SK-N-SH (cell line): ENCODE results near the gene STARD5. TPM values are rescaled to one million over a fixed set of nuclear protein-coding genes. Genes with fewer than 3 reads are reported as not detected.

Source experiments
- CTCF ChIA-PET: fragments of 300-600, 350-600 bp; formaldehyde crosslinking; extraction: SDS; loops from one replicate; lab custom pipeline; 2021; lab: Yijun Ruan, JAX
- POLR2A ChIA-PET: fragments of 350-600 bp; sonication (Branson Sonifier 250); formaldehyde crosslinking; extraction: SDS; loops from one replicate; lab custom pipeline; 2020; ENCODE audit warnings: antibody characterized with exemption, inconsistent platforms; lab: Yijun Ruan, JAX
- DNase-seq: peaks from one replicate; pipeline ENCODE4 v3.0.0; 2012
- H2AFZ ChIP-seq: fragments of 200-600 bp; sonication (generic); 2 replicates; pipeline ENCODE4 v1.8.1; 2016; ENCODE audit warnings: antibody characterized with exemption, mild to moderate bottlenecking, low read depth
- H3F3A ChIP-seq: fragments of 200-600 bp; sonication (generic); replicated peaks from 2 replicates; pipeline ENCODE3; 2016; ENCODE audit warnings: antibody characterized with exemption, mild to moderate bottlenecking; ENCODE audit not compliant: insufficient read depth
- H3K27ac ChIP-seq, 2 experiments: fragments of 200-500 bp in 1 of 2; fragments of 200-600 bp in 1 of 2; sonication (Bioruptor generic) in 1 of 2; sonication (generic), shearing (Covaris generic) in 1 of 2; 2 replicates each; pipeline versions ENCODE4 v1.5.1 to v1.6.1; 2014 to 2016; ENCODE audit warnings: low read depth in 2 of 2, inconsistent platforms in 1 of 2, low read length in 1 of 2, mild to moderate bottlenecking in 1 of 2, mixed read lengths in 1 of 2
- H3K27me3 ChIP-seq: fragments of 200-600 bp; sonication (generic), shearing (Covaris generic); 2 replicates; pipeline ENCODE4 v1.6.1; 2016; ENCODE audit warnings: mixed run types; ENCODE audit not compliant: insufficient read depth
- H3K36me3 ChIP-seq, 2 experiments: fragments of 200-500 bp in 1 of 2; fragments of 200-600 bp in 1 of 2; sonication (Bioruptor generic) in 1 of 2; sonication (generic) in 1 of 2; replicated peaks in 1 of 2; 2 replicates each; pipeline versions ENCODE3 to v1.5.1; 2014 to 2016; ENCODE audit warnings: low read length in 1 of 2, mild to moderate bottlenecking in 1 of 2; ENCODE audit not compliant: insufficient read depth in 2 of 2, control insufficient read depth in 1 of 2
- H3K4me1 ChIP-seq, 2 experiments: fragments of 200-500 bp in 1 of 2; fragments of 200-600 bp in 1 of 2; sonication (Bioruptor generic) in 1 of 2; sonication (generic), shearing (Covaris generic) in 1 of 2; 2 replicates each; pipeline versions ENCODE4 v1.5.1 to v1.6.1; 2014 to 2016; ENCODE audit warnings: low read depth in 1 of 2, low read length in 1 of 2, mixed run types in 1 of 2; ENCODE audit not compliant: insufficient read depth in 2 of 2, control insufficient read depth in 1 of 2
- H3K4me2 ChIP-seq: fragments of 200-600 bp; sonication (generic), shearing (Covaris generic); 2 replicates; pipeline ENCODE4 v1.6.1; 2017; ENCODE audit warnings: mixed run types
- H3K4me3 ChIP-seq, 2 experiments: fragments of 200-500 bp in 1 of 2; fragments of 200-600 bp in 1 of 2; sonication (Bioruptor generic) in 1 of 2; sonication (generic), shearing (Covaris generic) in 1 of 2; 2 replicates each; pipeline versions ENCODE4 v1.5.1 to v1.8.1; 2014 to 2016; ENCODE audit warnings: low read depth in 2 of 2, inconsistent platforms in 1 of 2, low read length in 1 of 2, mild to moderate bottlenecking in 1 of 2, mixed read lengths in 1 of 2, moderate library complexity in 1 of 2
- H3K79me2 ChIP-seq: fragments of 200-600 bp; sonication (generic); 2 replicates; pipeline ENCODE4 v1.8.1; 2017; ENCODE audit warnings: mild to moderate bottlenecking; ENCODE audit not compliant: insufficient read depth
- H3K9ac ChIP-seq: fragments of 200-600 bp; sonication (generic); 2 replicates; pipeline ENCODE4 v1.6.1; 2017; ENCODE audit warnings: mixed run types
- H3K9me2 ChIP-seq: fragments of 200-600 bp; sonication (generic); 2 replicates; pipeline ENCODE4 v1.6.1; 2017; ENCODE audit warnings: mixed run types
- H3K9me3 ChIP-seq: fragments of 200-600 bp; sonication (generic); 2 replicates; pipeline ENCODE4 v1.6.1; 2017; ENCODE audit warnings: mixed run types, mild to moderate bottlenecking, moderate library complexity
- H4K20me1 ChIP-seq: fragments of 200-600 bp; sonication (generic); 2 replicates; pipeline ENCODE4 v1.6.1; 2017; ENCODE audit warnings: mild to moderate bottlenecking, mixed run types; ENCODE audit not compliant: insufficient read depth
- CHD2 ChIP-seq: fragments of 150-350 bp; IDR thresholded peaks from 2 replicates; pipeline ENCODE4 v1.6.1; 2018; ENCODE audit warnings: low read length; ENCODE audit not compliant: partially characterized antibody
- FOSL2 ChIP-seq: IDR thresholded peaks from 2 replicates; pipeline ENCODE4 v1.4.0; 2012; ENCODE audit warnings: low read depth, mild to moderate bottlenecking, moderate library complexity, borderline replicate concordance
- FOXJ3 ChIP-seq: sonication (generic); formaldehyde crosslinking; IDR thresholded peaks from 2 replicates; pipeline ENCODE4 v1.5.1; 2020; ENCODE audit warnings: mild to moderate bottlenecking, missing genetic modification reagents
- GABPA ChIP-seq: IDR thresholded peaks from 2 replicates; pipeline ENCODE4 v1.4.0; 2012; ENCODE audit warnings: low read depth, mild to moderate bottlenecking
- RAD21 ChIP-seq: IDR thresholded peaks from 2 replicates; pipeline ENCODE4 v1.6.1; 2012; ENCODE audit warnings: mild to moderate bottlenecking, low read length
- RXRA ChIP-seq: IDR thresholded peaks from 2 replicates; pipeline ENCODE4 v1.4.0; 2012; ENCODE audit warnings: low read depth, mild to moderate bottlenecking, borderline replicate concordance
- TCF12 ChIP-seq: IDR thresholded peaks from 2 replicates; pipeline ENCODE4 v1.4.0; 2012
- USF1 ChIP-seq: IDR thresholded peaks from 2 replicates; pipeline ENCODE4 v1.4.0; 2012; ENCODE audit warnings: low read depth, borderline replicate concordance
- WGBS: methylation state at CpG from one replicate; pipeline ENCODE4 v1.1.6; 2017; ENCODE audit warnings: low lambda C conversion rate; 5-methylcytosine and 5-hydroxymethylcytosine counted together
- polyA plus RNA-seq, 3 experiments: library from polyadenylated mRNA; depleted of rRNA; stranded (reverse); fragments of >200 nt; gene quantifications; 2 replicates each; pipeline ENCODE4 v1.2.3, GENCODE V29; 2012
- TF ChIP-seq, protein P1 (sequence below): fragments of 200-600 bp; sonication (generic); IDR thresholded peaks from 2 replicates; pipeline ENCODE4 v1.6.1; 2017; ENCODE audit warnings: antibody characterized with exemption, mild to moderate bottlenecking, moderate library complexity
- TF ChIP-seq, protein P2 (sequence below): IDR thresholded peaks from 2 replicates; pipeline ENCODE4 v1.4.0; 2012; ENCODE audit warnings: low read depth, borderline replicate concordance
- TF ChIP-seq, protein P3 (sequence below): IDR thresholded peaks from 2 replicates; pipeline ENCODE4; 2012
- TF ChIP-seq, protein P4 (sequence below): fragments of 150-350 bp; IDR thresholded peaks from 2 replicates; pipeline ENCODE4 v1.6.1; 2017; ENCODE audit warnings: antibody characterized with exemption, low read length, low read depth, borderline replicate concordance

The STARD5 gene
- polyA plus RNA-seq, 1 of the 3 experiments (the other 2 are of a cell fraction), result 1.6 TPM

DNA sequence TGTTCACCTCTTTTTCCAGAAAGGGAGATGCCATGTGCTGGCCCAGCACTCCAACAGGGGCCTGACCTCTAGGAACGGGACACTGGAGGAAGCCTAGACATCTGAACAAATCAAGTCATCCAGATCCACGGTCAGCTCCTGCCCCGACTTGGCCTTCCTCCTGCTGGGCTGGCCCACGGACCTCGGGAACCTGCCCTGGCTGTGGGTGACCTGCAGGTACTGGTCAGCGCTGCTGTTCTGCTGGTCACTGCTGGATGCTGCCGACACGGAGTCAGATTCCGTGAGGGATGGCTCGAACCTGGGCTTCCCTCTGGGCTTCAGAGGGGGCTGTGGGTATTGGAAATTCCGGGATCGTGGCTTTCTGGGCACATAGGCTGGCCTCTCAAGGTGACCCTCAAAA lies 8.4 kb upstream of the STARD5 start:
- Histone ChIP-seq H4K20me1 (no peaks in the 10 kb centered on the region), H2AFZ (no peak overlapping the region), H3F3A (peaks cover 10% of the 10 kb centered on the region), H3K9me3 (no peaks in the 10 kb centered on the region), H3K27me3 (no peaks in the 10 kb centered on the region), H3K36me3 (no peaks in the 10 kb centered on the region), H3K9ac (no peak overlapping the region), H3K4me2 (no peak overlapping the region), H3K79me2 (no peaks in the 10 kb centered on the region), H3K9me2 (no peaks in the 10 kb centered on the region), H3K27ac (no peak overlapping the region), H3K4me1 (peaks cover 0 to 4% of the 10 kb centered on the region in 2 experiments; a peak in 1 of 4 replicates), H3K4me3 (no peak overlapping the region)
- WGBS, result no CpG with 5 or more reads among the region's 12 CpGs
- DNase-seq, result no peak
- ChIA-PET CTCF (no interaction called here), POLR2A (no interaction called here)
- TF ChIP-seq, protein P1, sequence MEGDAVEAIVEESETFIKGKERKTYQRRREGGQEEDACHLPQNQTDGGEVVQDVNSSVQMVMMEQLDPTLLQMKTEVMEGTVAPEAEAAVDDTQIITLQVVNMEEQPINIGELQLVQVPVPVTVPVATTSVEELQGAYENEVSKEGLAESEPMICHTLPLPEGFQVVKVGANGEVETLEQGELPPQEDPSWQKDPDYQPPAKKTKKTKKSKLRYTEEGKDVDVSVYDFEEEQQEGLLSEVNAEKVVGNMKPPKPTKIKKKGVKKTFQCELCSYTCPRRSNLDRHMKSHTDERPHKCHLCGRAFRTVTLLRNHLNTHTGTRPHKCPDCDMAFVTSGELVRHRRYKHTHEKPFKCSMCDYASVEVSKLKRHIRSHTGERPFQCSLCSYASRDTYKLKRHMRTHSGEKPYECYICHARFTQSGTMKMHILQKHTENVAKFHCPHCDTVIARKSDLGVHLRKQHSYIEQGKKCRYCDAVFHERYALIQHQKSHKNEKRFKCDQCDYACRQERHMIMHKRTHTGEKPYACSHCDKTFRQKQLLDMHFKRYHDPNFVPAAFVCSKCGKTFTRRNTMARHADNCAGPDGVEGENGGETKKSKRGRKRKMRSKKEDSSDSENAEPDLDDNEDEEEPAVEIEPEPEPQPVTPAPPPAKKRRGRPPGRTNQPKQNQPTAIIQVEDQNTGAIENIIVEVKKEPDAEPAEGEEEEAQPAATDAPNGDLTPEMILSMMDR, result no peak
- TF ChIP-seq RAD21 (no peak), FOXJ3 (CRISPR knock-in tag) (no peak), TCF12 (no peak), FOSL2 (no peak), GABPA (no peak), CHD2 (no peak), RXRA (no peak), USF1 (no peak)
- TF ChIP-seq, protein P2, sequence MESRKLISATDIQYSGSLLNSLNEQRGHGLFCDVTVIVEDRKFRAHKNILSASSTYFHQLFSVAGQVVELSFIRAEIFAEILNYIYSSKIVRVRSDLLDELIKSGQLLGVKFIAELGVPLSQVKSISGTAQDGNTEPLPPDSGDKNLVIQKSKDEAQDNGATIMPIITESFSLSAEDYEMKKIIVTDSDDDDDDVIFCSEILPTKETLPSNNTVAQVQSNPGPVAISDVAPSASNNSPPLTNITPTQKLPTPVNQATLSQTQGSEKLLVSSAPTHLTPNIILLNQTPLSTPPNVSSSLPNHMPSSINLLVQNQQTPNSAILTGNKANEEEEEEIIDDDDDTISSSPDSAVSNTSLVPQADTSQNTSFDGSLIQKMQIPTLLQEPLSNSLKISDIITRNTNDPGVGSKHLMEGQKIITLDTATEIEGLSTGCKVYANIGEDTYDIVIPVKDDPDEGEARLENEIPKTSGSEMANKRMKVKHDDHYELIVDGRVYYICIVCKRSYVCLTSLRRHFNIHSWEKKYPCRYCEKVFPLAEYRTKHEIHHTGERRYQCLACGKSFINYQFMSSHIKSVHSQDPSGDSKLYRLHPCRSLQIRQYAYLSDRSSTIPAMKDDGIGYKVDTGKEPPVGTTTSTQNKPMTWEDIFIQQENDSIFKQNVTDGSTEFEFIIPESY, result no peak
- TF ChIP-seq, protein P3, sequence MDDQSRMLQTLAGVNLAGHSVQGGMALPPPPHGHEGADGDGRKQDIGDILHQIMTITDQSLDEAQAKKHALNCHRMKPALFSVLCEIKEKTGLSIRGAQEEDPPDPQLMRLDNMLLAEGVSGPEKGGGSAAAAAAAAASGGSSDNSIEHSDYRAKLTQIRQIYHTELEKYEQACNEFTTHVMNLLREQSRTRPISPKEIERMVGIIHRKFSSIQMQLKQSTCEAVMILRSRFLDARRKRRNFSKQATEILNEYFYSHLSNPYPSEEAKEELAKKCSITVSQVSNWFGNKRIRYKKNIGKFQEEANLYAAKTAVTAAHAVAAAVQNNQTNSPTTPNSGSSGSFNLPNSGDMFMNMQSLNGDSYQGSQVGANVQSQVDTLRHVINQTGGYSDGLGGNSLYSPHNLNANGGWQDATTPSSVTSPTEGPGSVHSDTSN, result no peak
- TF ChIP-seq, protein P4, sequence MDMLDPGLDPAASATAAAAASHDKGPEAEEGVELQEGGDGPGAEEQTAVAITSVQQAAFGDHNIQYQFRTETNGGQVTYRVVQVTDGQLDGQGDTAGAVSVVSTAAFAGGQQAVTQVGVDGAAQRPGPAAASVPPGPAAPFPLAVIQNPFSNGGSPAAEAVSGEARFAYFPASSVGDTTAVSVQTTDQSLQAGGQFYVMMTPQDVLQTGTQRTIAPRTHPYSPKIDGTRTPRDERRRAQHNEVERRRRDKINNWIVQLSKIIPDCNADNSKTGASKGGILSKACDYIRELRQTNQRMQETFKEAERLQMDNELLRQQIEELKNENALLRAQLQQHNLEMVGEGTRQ, result no peak
